Mesenchymal stem cell (in vitro differentiated cells and primary cell): ENCODE measurements around the gene CCDC50.
A peak's percentile ranks its signal among the peaks of the same experiment; 100 is the strongest.

Source experiments
- DNase-seq: peaks from one replicate; pipeline ENCODE4 v3.0.0-alpha.2; 2013
- H2AFZ ChIP-seq: one replicate; pipeline ENCODE4 v1.6.1; 2013; ENCODE audit warnings: low read depth, mild to moderate bottlenecking, control low read depth, inconsistent platforms, low read length, moderate library complexity
- H2AK5ac ChIP-seq: 2 replicates; pipeline ENCODE4 v1.6.1; 2013; ENCODE audit warnings: low read length, moderate library complexity, mild to moderate bottlenecking, inconsistent platforms; ENCODE audit not compliant: severe bottlenecking
- H2BK120ac ChIP-seq: one replicate; pipeline ENCODE4 v1.6.1; 2013; ENCODE audit warnings: low read depth, mild to moderate bottlenecking, inconsistent platforms, low read length, moderate library complexity
- H2BK12ac ChIP-seq, 2 experiments: one replicate each; pipeline ENCODE4 v1.6.1; 2013; ENCODE audit warnings: inconsistent platforms in 2 of 2, low read length in 2 of 2, mild to moderate bottlenecking in 2 of 2, moderate library complexity in 2 of 2, control low read depth in 1 of 2
- H2BK15ac ChIP-seq: one replicate; pipeline ENCODE4 v1.6.1; 2013; ENCODE audit warnings: mild to moderate bottlenecking, low read depth, inconsistent platforms; ENCODE audit not compliant: poor library complexity, severe bottlenecking
- H2BK5ac ChIP-seq: 2 replicates; pipeline ENCODE4 v1.6.1; 2013; ENCODE audit warnings: low read depth, mild to moderate bottlenecking, low read length, control low read depth, inconsistent platforms; ENCODE audit not compliant: poor library complexity, severe bottlenecking
- H3K14ac ChIP-seq, 2 experiments: one replicate each; pipeline ENCODE4 v1.6.1; 2013; ENCODE audit warnings: inconsistent platforms in 2 of 2, low read length in 2 of 2, control low read depth in 1 of 2, mild to moderate bottlenecking in 1 of 2, moderate library complexity in 1 of 2
- H3K18ac ChIP-seq, 2 experiments: one replicate each; pipeline ENCODE4 v1.6.1; 2013; ENCODE audit warnings: inconsistent platforms in 2 of 2, low read length in 2 of 2, control low read depth in 1 of 2, low read depth in 1 of 2, mild to moderate bottlenecking in 1 of 2
- H3K23ac ChIP-seq, 2 experiments: one replicate each; pipeline ENCODE4 v1.6.1; 2013; ENCODE audit warnings: inconsistent platforms in 2 of 2, low read length in 2 of 2, mild to moderate bottlenecking in 2 of 2, moderate library complexity in 2 of 2, control low read depth in 1 of 2
- H3K27ac ChIP-seq: 2 replicates; pipeline ENCODE4 v1.5.1; 2013; ENCODE audit warnings: mild to moderate bottlenecking, moderate library complexity, low read length, control low read depth, inconsistent platforms; ENCODE audit not compliant: poor library complexity, severe bottlenecking
- H3K27me3 ChIP-seq, 2 experiments: 2 replicates each; pipeline versions ENCODE4 v1.6.1 to v1.7.0; 2013; ENCODE audit warnings: low read length in 2 of 2, mild to moderate bottlenecking in 2 of 2, moderate library complexity in 2 of 2, control low read depth in 1 of 2, inconsistent platforms in 1 of 2; ENCODE audit not compliant: control insufficient read depth in 1 of 2, insufficient read depth in 1 of 2
- H3K36me3 ChIP-seq, 2 experiments: 2 replicates each; pipeline versions ENCODE4 v1.6.1 to v1.7.0; 2013; ENCODE audit warnings: low read length in 2 of 2, control low read depth in 1 of 2, inconsistent platforms in 1 of 2, low read depth in 1 of 2, mild to moderate bottlenecking in 1 of 2; ENCODE audit not compliant: insufficient read depth in 2 of 2, control insufficient read depth in 1 of 2
- H3K4ac ChIP-seq, 2 experiments: one replicate each; pipeline ENCODE4 v1.6.1; 2013; ENCODE audit warnings: inconsistent platforms in 2 of 2, low read length in 2 of 2, mild to moderate bottlenecking in 2 of 2, moderate library complexity in 2 of 2, control low read depth in 1 of 2, low read depth in 1 of 2
- H3K4me1 ChIP-seq: 2 replicates; pipeline ENCODE4 v1.6.1; 2013; ENCODE audit warnings: low read depth, low read length, control low read depth; ENCODE audit not compliant: control insufficient read depth, insufficient read depth
- H3K4me2 ChIP-seq: 2 replicates; pipeline ENCODE4 v1.6.1; 2013; ENCODE audit warnings: low read length, mild to moderate bottlenecking, inconsistent platforms; ENCODE audit not compliant: poor library complexity, severe bottlenecking
- H3K4me3 ChIP-seq, 2 experiments: 2 replicates each; pipeline versions ENCODE4 v1.5.1 to v1.7.0; 2013; ENCODE audit warnings: low read length in 2 of 2, mild to moderate bottlenecking in 2 of 2, control low read depth in 1 of 2, low read depth in 1 of 2; ENCODE audit not compliant: insufficient read depth in 1 of 2
- H3K79me1 ChIP-seq: replicated peaks from 2 replicates; pipeline ENCODE4 v1.6.1; 2013; ENCODE audit warnings: mild to moderate bottlenecking, control low read depth, low read length, inconsistent platforms; ENCODE audit not compliant: poor library complexity, severe bottlenecking
- H3K9ac ChIP-seq: 2 replicates; pipeline ENCODE4 v1.7.0; 2013; ENCODE audit warnings: mild to moderate bottlenecking, low read length, moderate library complexity
- H3K9me3 ChIP-seq: 2 replicates; pipeline ENCODE4 v1.7.0; 2013; ENCODE audit warnings: mild to moderate bottlenecking, low read length; ENCODE audit not compliant: control insufficient read depth
- H4K8ac ChIP-seq: one replicate; pipeline ENCODE4 v1.6.1; 2013; ENCODE audit warnings: inconsistent platforms, mild to moderate bottlenecking, low read length, moderate library complexity
- H4K91ac ChIP-seq: one replicate; pipeline ENCODE4 v1.6.1; 2013; ENCODE audit warnings: mild to moderate bottlenecking, low read length, inconsistent platforms
- WGBS: methylation state at CpG from one replicate; pipeline ENCODE4 v1.1.7; 2013; ENCODE audit warnings: mixed read lengths; 5-methylcytosine and 5-hydroxymethylcytosine counted together

CCDC50 gene

DNA sequence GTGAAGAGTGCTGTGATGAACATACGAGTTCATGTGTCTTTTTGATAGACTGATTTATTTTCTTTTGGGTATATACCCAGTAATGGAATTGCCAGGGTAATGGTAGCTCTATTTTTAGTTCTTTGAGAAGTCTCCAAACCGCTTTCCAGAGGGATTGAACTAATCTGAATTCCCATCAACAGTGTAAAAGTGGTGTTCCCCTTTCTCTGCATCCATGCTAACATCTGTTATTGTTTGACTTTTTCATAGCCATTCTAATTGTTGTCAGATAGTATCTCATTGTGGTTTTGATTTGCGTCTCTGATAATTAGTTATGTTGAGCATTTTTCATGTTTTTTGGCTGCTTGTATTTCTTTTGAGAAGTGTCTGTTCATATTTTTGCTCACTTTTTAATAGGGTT is 55.9 kb downstream of the CCDC50 start:
- Histone ChIP-seq H4K91ac (no peak overlapping the region), H2BK12ac (no peak overlapping the region), H3K9me3 (no peaks in the 10 kb centered on the region), H4K8ac (no peak overlapping the region), H3K27ac (no peak overlapping the region), H3K4me3 (no peak overlapping the region), H2AFZ (no peak overlapping the region), H3K79me1 (peaks cover 10% of the 10 kb centered on the region), H2BK120ac (no peak overlapping the region), H3K9ac (no peak overlapping the region), H2BK5ac (no peak overlapping the region), H3K27me3 (no peaks in the 10 kb centered on the region), H2BK15ac (no peak overlapping the region), H3K23ac (no peak overlapping the region), H3K18ac (no peak overlapping the region), H3K4ac (no peak overlapping the region), H2AK5ac (no peak overlapping the region), H3K36me3 (peaks cover 6 to 76% of the 10 kb centered on the region in 2 experiments), H3K14ac (no peak overlapping the region), H3K4me1 (no peaks in the 10 kb centered on the region), H3K4me2 (no peak overlapping the region)
- DNase-seq, result no peak
- 98% methylated on average over 3 of the region's 3 CpGs for WGBS

DNA sequence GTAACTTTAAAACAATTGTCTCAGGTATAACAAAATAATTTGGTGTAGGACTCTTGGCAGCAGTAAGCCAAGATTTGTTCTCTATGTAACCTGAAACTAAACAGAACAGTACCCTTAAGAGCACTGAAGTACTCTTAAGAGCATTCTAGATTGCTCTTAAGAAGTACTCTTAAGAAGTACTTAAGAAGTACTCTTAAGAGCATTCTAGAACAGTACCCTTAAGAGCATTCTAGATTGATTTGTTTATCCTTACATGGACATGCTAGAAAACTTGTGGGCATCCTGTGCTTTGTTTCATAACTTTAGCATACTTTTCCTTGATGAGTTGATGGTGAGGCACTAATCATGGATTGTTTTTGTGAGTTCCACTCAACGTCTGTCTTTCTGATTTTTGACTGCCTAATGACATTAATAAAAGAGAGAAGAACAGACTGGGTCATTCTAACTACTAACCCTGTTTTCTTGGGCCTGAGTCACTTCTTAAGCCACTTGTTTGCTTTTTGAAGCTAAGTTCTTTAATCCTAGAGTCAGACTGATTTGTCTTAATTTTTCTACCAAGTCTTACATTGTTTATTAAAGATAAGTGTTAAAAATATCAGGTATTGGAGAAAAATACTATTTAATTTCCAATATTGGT is 58.4 kb downstream of the CCDC50 start:
- peak; percentile 45 for DNase-seq

DNA sequence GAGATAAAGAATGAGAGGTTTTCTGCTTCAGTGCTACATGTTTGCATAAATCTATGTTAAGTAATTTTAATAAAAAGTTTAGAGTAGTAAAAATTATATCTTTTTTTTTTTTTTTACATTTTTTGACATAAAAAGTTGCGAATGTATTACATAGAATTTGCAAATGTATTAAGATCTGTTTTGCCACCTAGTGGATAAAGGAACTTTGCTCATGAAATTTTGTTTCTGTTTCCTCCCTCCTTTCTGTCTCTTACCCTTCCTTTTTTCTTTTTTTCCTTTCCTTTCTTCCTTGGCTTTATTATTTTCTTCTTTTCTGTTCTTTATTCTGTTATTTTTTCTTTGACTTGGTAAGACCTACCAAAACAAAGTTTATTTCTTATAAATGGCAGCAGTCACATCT is 59.6 kb downstream of the CCDC50 start:
- WGBS, result no CpG with 5 or more reads among the region's 1 CpG
- Histone ChIP-seq H3K36me3 (peaks cover 10 to 73% of the 10 kb centered on the region in 2 experiments), H3K27me3 (no peaks in the 10 kb centered on the region), H2BK15ac (no peak overlapping the region), H2BK12ac (no peak overlapping the region), H3K9ac (peak overlapping the region; percentile 0), H2BK5ac (no peak overlapping the region), H3K4me3 (no peak overlapping the region), H3K14ac (no peak overlapping the region), H3K4ac (no peak overlapping the region), H4K91ac (no peak overlapping the region), H4K8ac (no peak overlapping the region), H2AK5ac (no peak overlapping the region), H3K79me1 (peaks cover 7% of the 10 kb centered on the region), H3K9me3 (no peaks in the 10 kb centered on the region), H3K4me1 (no peaks in the 10 kb centered on the region), H3K18ac (no peak overlapping the region), H3K23ac (no peak overlapping the region), H2BK120ac (no peak overlapping the region), H3K27ac (no peak overlapping the region), H3K4me2 (no peak overlapping the region), H2AFZ (no peak overlapping the region)
- no peak for DNase-seq

More for the DNA sequence above, 58.4 kb downstream of the CCDC50 start:
- no peak overlapping the region for H3K23ac ChIP-seq
- no peaks in the 10 kb centered on the region for H3K27me3 ChIP-seq
- WGBS, result 38% methylated on average over 1 of the region's 1 CpG
- H3K79me1 ChIP-seq, result peaks cover 7% of the 10 kb centered on the region
- H3K14ac ChIP-seq, result no peak overlapping the region
- no peak overlapping the region for H3K27ac ChIP-seq
- no peak overlapping the region for H4K91ac ChIP-seq
- no peak overlapping the region for H3K4me3 ChIP-seq
- no peak overlapping the region for H2BK5ac ChIP-seq
- no peak overlapping the region for H3K4ac ChIP-seq
- no peak overlapping the region for H3K4me2 ChIP-seq
- H2BK120ac ChIP-seq, result no peak overlapping the region
- no peaks in the 10 kb centered on the region for H3K9me3 ChIP-seq
- H3K4me1 ChIP-seq, result no peaks in the 10 kb centered on the region
- H3K18ac ChIP-seq, result no peak overlapping the region
- H3K36me3 ChIP-seq, result peaks cover 7 to 76% of the 10 kb centered on the region in 2 experiments
- H2BK12ac ChIP-seq, result no peak overlapping the region
- no peak overlapping the region for H2AK5ac ChIP-seq
- H2AFZ ChIP-seq, result no peak overlapping the region
- H2BK15ac ChIP-seq, result no peak overlapping the region
- peak overlapping the region; percentile 0 for H3K9ac ChIP-seq
- no peak overlapping the region for H4K8ac ChIP-seq

DNA sequence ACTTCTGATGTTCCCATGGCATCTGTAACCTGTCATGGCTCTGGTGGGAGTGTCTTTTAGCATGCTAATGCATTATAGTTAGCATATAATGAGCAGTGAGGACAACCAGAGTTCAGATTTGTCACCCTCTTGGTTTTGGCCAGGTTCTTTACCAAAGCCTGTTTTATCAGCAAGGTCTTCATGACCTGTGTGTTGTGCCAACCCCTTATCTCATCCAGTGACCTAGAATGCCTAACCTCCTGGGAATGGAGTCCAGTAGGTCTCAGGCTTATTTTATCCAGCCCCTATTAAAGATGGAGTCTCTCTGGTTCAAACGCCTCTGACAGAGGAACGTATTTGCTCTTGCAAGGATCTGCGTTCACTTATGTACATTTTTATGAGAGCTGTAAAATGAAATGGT is 61.4 kb downstream of the CCDC50 start:
- H3K4me2 ChIP-seq, result no peak overlapping the region
- no peaks in the 10 kb centered on the region for H3K9me3 ChIP-seq
- H3K18ac ChIP-seq, result no peak overlapping the region
- H4K91ac ChIP-seq, result no peak overlapping the region
- H2AK5ac ChIP-seq, result no peak overlapping the region
- no peak overlapping the region for H2AFZ ChIP-seq
- H2BK5ac ChIP-seq, result no peak overlapping the region
- 100% methylated on average over 3 of the region's 3 CpGs for whole genome bisulfite sequencing
- no peaks in the 10 kb centered on the region for H3K4me1 ChIP-seq
- no peak overlapping the region for H2BK15ac ChIP-seq
- no peak overlapping the region for H3K27ac ChIP-seq
- no peak overlapping the region for H3K23ac ChIP-seq
- H3K4me3 ChIP-seq, result no peak overlapping the region
- H3K9ac ChIP-seq, result no peak overlapping the region
- DNase-seq, result no peak
- peaks cover 10 to 76% of the 10 kb centered on the region in 2 experiments for H3K36me3 ChIP-seq
- no peak overlapping the region for H3K4ac ChIP-seq
- H3K14ac ChIP-seq, result no peak overlapping the region
- H2BK12ac ChIP-seq, result no peak overlapping the region
- no peak overlapping the region for H4K8ac ChIP-seq
- no peaks in the 10 kb centered on the region for H3K27me3 ChIP-seq
- peaks cover 7% of the 10 kb centered on the region for H3K79me1 ChIP-seq
- no peak overlapping the region for H2BK120ac ChIP-seq
